Activated CD8-positive, alpha-beta memory T cell treated with anti-CD3 and anti-CD28 coated beads for 1 hour (primary cell): ENCODE data around the gene GMNN.
"Not testable (repeated sequence)": the region's sequence is repeated elsewhere in the genome, so short reads cannot be mapped to it uniquely, and the experiment has no call there.

Experiments used
- DNase-seq, 2 donors: peaks; one replicate each; pipeline ENCODE4 v3.0.0-alpha.2; 2020; ENCODE audit warnings: low read depth in 1 of 2; ENCODE audit errors: extremely low read depth in 1 of 2

Gene GMNN

GRCh38 chr6:24761193-24761835 lies 13.4 kb upstream of the GMNN start:
- no peak for DNase-seq

- DNase-seq = no peak
Measured at GRCh38 chr6:24761851-24762250, 12.9 kb upstream of the GMNN start.

- no peak for DNase-seq
Measured at GRCh38 chr6:24763578-24763977, 11.2 kb upstream of the GMNN start.

DNA sequence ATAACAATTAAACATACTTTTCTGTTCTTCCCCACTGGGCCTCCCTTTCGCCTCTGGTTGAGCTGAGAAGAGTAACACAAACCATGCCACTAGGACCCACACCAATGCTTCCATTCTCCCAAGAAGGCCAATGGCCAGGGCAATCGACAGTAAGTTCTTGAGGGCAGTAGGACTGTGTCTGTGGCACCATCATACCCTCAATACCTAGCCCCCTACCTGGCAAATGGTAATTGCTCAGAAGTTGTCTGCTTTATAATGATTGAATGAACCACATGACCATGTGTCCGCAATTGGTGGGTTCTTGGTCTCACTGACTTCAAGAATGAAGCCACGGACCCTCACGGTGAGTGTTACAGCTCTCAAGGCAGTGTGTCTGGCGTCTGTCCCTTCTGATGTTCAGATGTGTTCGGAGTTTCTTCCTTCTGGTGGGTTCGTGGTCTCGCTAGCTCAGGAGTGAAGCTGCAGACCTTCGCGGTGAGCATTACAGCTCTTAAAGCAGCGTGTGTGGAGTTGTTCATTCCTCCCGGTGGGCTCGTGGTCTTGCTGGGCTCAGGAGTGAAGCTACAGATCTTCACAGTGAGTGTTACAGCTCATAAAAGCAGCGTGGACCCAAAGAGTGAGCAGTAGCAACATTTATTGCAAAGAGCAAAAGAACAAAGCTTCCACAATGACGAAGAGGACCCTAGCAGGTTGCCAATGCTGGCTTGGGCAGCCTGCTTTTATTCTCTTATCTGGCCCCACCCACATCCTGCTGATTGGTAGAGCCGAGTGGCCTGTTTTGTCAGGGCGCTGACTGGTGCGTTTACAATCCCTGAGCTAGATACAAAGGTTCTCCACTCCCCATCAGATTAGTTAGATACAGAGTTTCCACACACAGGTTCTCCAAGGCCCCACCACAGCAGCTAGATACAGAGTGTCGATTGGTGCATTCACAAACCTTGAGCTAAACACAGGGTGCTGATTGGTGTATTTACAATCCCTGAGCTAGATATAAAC lies 9.6 kb upstream of the GMNN start:
- not testable (repeated sequence) for DNase-seq

DNA sequence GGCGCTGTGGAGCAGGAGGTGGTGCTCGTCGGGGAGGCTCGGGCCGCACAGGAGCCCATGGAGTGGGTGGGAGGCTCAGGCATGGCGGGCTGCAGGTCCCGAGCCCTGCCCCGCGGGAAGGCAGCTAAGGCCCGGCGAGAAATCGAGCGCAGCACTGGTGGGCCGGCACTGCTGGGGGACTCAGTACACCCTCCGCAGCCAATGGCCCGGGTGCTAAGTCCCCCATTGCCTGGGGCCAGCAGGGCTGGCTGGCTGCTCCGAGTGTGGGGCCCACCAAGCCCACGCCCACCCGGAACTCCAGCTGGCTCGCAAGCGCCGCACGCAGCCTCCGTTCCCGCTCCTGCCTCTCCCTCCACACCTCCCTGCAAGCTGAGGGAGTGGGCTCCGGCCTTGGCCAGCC lies 8.8 kb upstream of the GMNN start:
- DNase-seq = not testable (repeated sequence)

DNA sequence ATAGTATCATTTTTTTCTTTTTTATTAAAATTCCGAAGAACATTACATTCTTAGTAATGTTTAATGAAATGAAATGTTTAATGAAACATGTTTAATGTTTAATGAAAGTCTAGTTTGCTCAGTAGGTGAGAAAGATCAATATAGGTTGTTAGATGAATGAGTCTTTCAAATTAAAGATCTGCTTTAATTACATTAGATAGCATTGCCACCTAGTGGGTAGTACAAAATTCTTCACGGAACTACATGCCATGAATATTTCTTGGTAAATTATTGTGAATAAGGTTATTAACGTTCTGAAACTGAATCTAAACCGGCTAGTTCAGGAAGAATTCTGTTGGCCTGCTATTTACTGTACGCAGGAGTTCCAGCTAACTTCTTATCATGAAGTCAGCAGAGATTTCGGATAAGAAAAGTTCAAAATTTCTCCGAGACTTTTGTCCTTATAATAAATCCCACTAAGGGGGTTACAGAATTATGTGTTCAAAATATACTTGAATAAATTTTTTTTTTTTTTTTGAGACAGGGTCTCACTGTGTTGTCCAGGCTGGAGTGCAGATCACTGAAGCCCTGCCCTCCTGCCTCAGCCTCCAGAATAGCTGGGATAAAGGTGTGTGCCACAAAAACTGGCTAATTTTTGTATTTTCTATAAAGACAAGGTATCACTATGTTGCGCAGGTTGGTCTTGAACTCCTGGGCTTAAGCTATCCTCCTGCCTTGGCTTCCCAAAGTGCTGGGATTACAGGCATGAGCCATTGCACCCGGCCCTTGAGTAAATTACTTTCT lies 7.9 kb upstream of the GMNN start:
- no peak for DNase-seq

GRCh38 chr6:24768361-24768760 lies 6.4 kb upstream of the GMNN start:
- no peak for DNase-seq

GRCh38 chr6:24775520-24776058 lies 852 bp downstream of the GMNN start:
- no peak for DNase-seq

- DNase-seq = no peak
Measured at GRCh38 chr6:24777227-24777626, 2.5 kb downstream of the GMNN start.

- no peak for DNase-seq
Measured at GRCh38 chr6:24778121-24778520, 3.4 kb downstream of the GMNN start.

DNA sequence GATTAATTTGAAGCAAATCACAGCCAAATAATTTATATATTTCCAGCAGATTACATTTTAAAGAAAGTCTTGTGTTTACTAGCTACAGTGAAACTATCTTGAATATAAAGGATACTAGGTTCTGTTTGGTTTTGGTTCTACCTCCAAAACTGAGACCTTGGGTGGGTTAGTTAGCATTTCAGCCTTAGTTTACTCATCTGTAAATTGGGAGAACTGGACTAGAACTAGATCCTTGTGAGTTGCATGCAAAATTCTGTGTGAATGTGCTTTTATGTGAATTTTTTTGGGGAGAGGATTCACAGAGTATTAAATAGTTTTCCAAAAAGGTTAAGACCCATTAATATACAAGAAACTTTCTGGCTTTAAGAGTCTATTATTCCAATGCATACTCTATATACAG lies 4.1 kb downstream of the GMNN start:
- no peak for DNase-seq

GRCh38 chr6:24779416-24780016 lies 4.8 kb downstream of the GMNN start:
- no peak for DNase-seq

DNA sequence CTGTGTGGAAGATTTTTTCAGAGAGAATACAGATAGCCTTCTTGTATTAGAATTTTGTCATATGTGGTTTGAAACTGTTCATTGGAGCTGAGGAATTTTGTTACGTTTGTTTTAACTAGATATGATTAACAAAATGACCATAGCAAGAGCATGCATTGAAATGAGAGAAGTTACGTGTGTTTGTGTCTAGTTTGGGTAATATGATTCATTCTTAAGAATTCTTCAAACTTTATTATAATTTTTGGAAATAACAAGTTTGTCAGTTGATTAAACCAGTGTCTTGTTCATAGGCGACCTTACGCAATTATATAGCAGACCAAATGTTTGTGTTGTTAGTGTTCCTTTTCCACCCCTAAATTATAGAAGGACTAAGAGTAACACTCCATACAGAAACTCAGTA lies 5.5 kb downstream of the GMNN start:
- DNase-seq = no peak

- no peak for DNase-seq
Measured at GRCh38 chr6:24788031-24788665, 13.4 kb downstream of the GMNN start.

- DNase-seq = no peak
Measured at GRCh38 chr6:24795106-24795505, 20.4 kb downstream of the GMNN start.

GRCh38 chr6:24796616-24797290 lies 22.0 kb downstream of the GMNN start:
- no peak for DNase-seq

DNA sequence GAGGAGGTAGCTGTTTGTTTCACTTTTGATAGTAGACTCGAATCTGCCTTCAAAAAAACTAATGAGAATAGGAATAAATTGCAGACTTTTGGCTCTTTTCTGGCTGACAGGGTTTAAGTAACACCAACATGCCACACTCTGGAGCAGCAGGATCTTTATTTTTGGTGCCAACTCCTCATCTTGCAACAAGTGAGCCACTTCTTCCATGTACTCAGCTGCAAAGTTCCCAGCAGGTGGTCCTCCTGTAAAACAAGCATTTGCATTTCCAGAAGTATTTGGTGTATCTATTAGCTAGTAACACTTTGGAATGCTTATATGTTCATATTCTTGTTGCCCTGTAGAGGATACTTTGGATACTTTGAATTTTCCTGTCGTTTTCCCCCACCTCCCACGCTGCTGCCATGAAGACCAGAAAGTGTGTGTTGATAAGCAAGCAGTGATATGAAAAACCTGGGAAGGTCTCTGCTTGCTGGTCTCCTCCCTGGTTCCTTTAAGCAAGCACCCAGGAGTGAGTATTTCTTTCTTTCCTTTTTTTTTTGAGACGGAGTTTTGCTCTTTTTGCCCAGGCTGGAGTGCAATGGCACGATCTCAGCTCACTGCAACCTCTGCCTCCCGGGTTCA lies 23.0 kb downstream of the GMNN start:
- no peak for DNase-seq

DNA sequence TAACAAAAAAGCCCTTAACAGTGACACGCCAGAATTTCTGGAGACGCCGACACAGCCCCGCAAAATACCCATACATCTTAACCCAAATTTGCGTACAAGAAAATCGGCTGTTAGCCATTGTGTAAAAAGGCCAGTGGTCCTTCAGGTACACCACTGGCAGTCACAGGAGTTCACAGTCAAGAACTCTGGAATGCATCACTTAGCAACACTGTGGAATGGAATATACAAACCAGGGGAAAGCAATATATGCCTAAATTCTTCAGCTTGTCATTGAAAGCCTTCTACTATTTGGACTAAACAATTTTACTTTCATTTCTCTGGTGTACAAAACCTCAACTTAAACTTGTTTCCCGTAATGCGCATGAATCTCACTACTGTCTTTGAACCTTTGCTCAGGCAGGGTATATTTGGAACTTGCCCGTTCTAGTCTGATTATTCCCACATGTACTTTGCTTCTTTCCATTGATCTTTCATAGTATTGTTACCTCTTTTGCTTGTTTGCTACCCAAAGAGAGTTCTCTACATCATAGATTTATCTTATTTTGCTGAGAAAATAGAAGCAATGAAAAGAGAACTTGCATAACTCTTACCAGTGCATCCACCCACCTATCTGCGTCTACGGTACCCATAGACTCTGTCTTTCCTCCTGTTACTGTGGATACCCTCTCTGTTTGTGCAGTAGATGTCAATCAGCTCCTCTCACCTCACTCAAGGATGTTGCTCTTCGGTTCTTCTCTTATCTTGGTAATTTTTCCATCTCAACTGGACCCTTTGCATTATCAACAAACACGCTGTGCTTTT lies 24.2 kb downstream of the GMNN start, which contains the start of gene ARMH2:
Gene ARMH2, minus strand, starts transcription at position 178 of the 801 bp plus-strand sequence. Its CDS starts 60 bp downstream, at position 118.
- no peak for DNase-seq
